Mesodermal cell (in vitro differentiated cells): Measurements from ENCODE around the gene EGF.

Experiments
- H3K27ac ChIP-seq: 2 replicates; pipeline ENCODE4 v1.7.0; 2013; ENCODE audit warnings: mild to moderate bottlenecking, low read depth, low read length, moderate library complexity; ENCODE audit not compliant: severe bottlenecking
- H3K36me3 ChIP-seq: 2 replicates; pipeline ENCODE4 v1.7.1; 2013; ENCODE audit warnings: mild to moderate bottlenecking, low read length, moderate library complexity; ENCODE audit not compliant: control insufficient read depth, insufficient read depth
- H3K4me1 ChIP-seq: one replicate; pipeline ENCODE4 v1.7.1; 2013; ENCODE audit warnings: mild to moderate bottlenecking, low read length; ENCODE audit not compliant: insufficient read depth, control insufficient read depth, poor library complexity, severe bottlenecking
- H3K4me3 ChIP-seq: 2 replicates; pipeline ENCODE4 v1.7.0; 2013; ENCODE audit warnings: low read length, control low read depth, mild to moderate bottlenecking; ENCODE audit not compliant: insufficient read depth, poor library complexity, severe bottlenecking; ENCODE audit errors: extremely low read depth
- H3K9me3 ChIP-seq: 2 replicates; pipeline ENCODE4 v1.7.1; 2013; ENCODE audit warnings: mild to moderate bottlenecking, low read length, moderate library complexity; ENCODE audit not compliant: control insufficient read depth
- WGBS, 2 experiments: methylation state at CpG; one replicate each; pipeline ENCODE4 v1.1.5; 2013; ENCODE audit warnings: missing lambda C conversion rate in 2 of 2; ENCODE audit not compliant: insufficient coverage in 2 of 2; 5-methylcytosine and 5-hydroxymethylcytosine counted together

EGF gene

DNA sequence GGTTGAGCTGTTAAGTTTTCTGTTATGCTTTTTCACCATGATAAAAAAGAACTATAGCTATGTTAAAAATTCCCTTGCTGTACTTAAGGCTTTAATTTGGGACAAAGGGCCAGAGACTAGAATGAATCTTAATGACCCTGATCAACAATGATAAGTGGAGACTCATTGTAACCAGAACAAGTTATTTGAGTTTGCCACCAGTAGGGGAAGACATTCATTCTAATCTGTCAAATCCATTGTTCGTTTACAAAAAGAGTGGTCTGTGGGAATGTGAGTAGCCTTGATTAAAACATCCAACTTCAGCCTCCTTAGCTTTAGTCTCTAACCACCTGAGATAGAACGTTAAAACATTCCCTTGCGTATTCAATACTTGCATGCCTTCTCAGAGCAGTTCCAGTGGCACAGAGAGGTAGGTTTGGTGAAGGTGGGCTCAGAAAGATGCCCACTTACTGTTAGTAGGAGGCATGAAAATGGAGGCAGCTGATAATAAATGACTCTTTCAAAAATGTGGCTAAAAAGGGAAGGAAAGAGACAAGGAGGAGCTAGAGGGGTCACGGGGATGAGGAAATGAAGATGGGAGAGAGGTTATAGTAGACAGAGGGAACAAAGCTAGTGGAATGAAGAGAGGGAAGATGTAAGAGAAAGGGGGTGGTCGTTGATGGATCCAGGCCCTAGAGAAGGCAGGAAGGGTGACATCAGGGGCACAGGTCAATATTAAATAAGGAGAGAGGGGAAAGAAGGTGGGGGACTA is 66.2 kb downstream of the EGF start:
- Histone ChIP-seq H3K9me3 (no peaks in the 10 kb centered on the region), H3K4me1 (peaks cover 31% of the 10 kb centered on the region), H3K27ac (no peak overlapping the region), H3K4me3 (no peak overlapping the region), H3K36me3 (no peaks in the 10 kb centered on the region)
- 82 to 95% methylated on average over 4 of the region's 5 CpGs for WGBS, 2 experiments

DNA sequence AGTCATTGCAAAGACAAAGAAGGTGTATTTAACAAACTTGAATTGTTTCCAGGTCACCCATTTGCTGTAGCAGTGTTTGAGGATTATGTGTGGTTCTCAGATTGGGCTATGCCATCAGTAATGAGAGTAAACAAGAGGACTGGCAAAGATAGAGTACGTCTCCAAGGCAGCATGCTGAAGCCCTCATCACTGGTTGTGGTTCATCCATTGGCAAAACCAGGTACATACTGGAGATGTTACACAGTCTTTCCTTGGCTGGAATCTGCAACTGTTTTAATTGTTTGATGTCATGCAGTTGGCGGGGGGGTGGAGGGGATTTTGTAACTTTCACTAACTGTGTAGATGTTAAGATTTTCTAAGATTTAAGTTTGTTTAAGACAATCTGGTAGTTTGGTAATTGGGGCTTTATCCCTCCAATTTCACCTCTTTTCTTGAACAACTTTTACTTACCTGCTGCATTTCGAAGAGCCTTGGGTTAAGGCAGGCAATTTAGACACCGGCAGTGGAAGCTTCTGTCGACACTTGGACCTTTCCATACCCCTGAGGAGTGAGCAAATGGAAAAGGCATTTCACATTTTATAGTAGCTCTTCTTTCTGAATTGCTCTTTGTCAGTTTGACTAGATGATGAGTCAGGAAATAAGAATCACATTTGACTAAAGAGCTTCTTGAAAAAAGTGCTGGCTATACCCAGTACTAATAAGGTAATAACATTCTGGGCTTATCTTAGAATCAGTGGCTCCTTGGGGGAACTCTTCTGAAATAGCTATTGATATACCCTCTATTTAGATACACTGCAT is 67.4 kb downstream of the EGF start:
- peak overlapping the region; percentile 70 for H3K27ac ChIP-seq
- WGBS, 2 experiments: 76 to 96% methylated on average over 2 of the region's 5 CpGs

DNA sequence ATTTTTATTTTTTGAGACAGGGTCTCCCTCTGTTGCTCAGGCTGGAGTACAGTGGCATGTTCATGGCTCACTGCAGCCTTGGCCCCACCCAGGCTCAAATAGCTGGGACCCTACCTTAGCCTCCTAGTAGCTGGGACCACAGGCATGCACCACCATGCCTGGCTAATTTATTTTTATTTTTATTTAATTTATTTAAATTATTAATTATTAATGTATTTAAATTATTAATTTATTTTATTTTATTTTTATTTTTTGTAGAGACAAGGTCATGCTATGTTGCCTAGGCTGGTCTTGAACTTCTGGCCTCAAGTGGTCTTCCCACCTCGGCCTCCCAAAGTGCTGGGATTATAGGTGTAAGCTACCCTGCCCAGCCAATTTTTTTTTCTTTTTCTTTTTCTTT is 69.3 kb downstream of the EGF start:
- H3K9me3 ChIP-seq: no peaks in the 10 kb centered on the region
- H3K4me1 ChIP-seq: peaks cover 31% of the 10 kb centered on the region
- 83% methylated on average over 1 of the region's 1 CpG; no CpG with 5 or more reads in 1 of the 2 experiments for WGBS, 2 experiments
- no peaks in the 10 kb centered on the region for H3K36me3 ChIP-seq
- H3K27ac ChIP-seq: no peak overlapping the region
- no peak overlapping the region for H3K4me3 ChIP-seq

More for the DNA sequence above, 67.4 kb downstream of the EGF start:
- Histone ChIP-seq H3K9me3 (no peaks in the 10 kb centered on the region), H3K36me3 (no peaks in the 10 kb centered on the region), H3K4me3 (no peak overlapping the region), H3K4me1 (peaks cover 31% of the 10 kb centered on the region)

DNA sequence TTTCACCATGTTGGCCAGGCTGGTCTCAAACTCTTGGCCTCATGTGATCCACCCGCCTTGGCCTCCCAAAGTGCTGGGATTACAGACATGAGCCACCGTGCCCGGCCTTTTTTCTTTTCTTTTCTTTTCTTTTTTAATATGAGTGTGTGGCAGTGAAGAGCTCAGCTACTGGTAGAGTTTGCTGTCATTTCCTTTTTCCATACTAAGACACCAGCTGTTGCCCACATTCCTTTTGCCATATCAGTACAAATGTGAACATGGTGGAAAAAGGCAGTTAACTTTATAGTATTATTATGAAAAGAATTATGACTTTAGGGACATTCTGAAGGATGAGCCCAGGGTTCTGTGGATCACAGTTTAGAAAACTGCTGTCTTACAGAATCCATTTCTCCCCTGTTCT is 69.8 kb downstream of the EGF start:
- Histone ChIP-seq H3K4me3 (no peak overlapping the region), H3K27ac (no peak overlapping the region), H3K4me1 (peaks cover 31% of the 10 kb centered on the region), H3K36me3 (no peaks in the 10 kb centered on the region), H3K9me3 (no peaks in the 10 kb centered on the region)
- 80 to 100% methylated on average over 1 of the region's 3 CpGs for WGBS, 2 experiments

DNA sequence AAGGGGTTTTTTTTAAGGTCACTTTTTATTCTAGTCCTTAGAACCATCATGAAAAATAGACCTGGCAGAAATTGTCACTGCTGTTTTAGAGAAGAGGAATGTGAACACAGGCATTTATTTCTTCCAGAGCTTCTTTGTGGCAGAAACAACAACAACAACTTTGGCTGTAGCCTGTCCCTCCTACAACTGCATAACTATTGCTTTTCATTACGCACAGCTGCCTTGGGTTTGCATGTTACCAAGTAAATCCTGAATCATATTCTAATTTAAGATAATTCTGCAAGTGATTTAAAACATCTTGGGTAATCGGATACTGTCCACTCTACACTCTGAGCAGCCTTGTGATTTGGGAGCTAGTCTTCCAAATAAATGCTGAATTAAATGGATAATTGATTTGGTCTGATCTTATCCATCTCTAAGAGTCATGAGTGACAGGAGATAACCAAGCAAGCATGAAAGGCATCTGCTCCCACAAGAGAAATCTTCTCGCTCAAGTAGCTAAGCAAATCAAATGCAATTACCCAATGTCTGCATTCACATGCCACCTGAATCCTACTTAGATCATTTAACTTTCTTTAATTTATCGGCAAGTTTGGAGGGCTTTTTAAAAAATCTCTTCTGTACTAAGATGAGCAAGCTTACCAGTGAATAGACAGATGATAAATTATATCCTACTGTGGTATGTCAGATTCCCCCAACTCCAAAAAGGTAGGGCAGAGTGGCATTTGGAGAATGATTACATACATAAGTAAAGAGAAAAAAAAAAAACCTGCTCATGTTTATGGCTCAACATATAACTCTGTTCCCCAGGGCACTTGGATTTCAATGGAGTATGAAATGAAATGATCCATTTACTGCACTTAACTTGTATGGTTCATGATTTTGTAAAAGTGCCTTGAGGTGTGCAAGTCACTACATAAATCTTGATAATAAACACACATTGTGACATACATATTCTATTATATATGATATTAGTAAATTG is 73.6 kb downstream of the EGF start:
- H3K27ac ChIP-seq: no peak overlapping the region
- no peaks in the 10 kb centered on the region for H3K9me3 ChIP-seq
- H3K4me3 ChIP-seq: no peak overlapping the region
- H3K4me1 ChIP-seq: peaks cover 1% of the 10 kb centered on the region
- 86 to 100% methylated on average over 1 of the region's 4 CpGs for WGBS, 2 experiments
- no peaks in the 10 kb centered on the region for H3K36me3 ChIP-seq

DNA sequence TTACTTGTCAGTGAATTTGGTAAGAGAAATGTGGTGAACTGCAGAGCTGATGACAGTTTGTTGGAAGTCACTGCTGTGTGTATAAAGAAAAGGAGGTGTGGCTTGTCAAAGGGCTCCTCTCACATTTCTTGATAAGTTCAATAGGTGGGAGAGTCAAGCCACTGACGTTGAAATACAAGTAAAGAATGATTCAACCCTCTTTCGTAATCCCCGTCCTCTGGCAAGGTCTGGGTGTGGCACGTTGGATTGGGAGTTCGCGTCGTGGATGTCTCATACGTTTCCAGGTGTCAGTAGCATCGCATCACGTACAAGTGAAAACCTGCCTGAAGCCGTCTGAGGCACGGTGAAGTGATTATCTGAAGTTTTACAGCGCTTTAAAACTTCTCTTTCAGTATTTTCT is 76.4 kb downstream of the EGF start:
- WGBS, 2 experiments: 95 to 98% methylated on average over 9 to 13 of the region's 13 CpGs
- no peak overlapping the region for H3K27ac ChIP-seq
- no peaks in the 10 kb centered on the region for H3K9me3 ChIP-seq
- no peaks in the 10 kb centered on the region for H3K4me1 ChIP-seq
- no peak overlapping the region for H3K4me3 ChIP-seq
- H3K36me3 ChIP-seq: no peaks in the 10 kb centered on the region

DNA sequence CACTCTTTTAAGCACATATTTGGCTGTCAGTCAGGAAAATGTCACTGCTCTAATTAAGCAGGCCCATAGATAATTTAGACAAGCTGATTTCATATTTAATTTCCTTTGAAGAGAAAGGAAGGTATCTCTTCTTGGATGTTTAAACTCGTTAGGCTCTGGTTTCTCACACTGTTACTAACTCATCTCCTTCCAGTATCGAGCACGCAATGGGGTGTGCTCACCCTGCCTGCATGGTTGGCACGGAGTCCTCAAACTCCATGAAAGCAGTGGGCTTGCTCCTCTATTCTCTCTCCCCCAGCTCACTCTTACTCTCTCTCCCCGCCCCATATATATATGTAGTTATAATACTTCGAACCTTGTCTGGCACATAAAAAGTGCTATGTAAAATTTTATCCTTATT is 76.9 kb downstream of the EGF start:
- Histone ChIP-seq H3K36me3 (no peaks in the 10 kb centered on the region), H3K9me3 (no peaks in the 10 kb centered on the region), H3K4me1 (no peaks in the 10 kb centered on the region), H3K27ac (no peak overlapping the region), H3K4me3 (no peak overlapping the region)
- WGBS, 2 experiments: 79% methylated on average over 3 of the region's 6 CpGs; no CpG with 5 or more reads in 1 of the 2 experiments

DNA sequence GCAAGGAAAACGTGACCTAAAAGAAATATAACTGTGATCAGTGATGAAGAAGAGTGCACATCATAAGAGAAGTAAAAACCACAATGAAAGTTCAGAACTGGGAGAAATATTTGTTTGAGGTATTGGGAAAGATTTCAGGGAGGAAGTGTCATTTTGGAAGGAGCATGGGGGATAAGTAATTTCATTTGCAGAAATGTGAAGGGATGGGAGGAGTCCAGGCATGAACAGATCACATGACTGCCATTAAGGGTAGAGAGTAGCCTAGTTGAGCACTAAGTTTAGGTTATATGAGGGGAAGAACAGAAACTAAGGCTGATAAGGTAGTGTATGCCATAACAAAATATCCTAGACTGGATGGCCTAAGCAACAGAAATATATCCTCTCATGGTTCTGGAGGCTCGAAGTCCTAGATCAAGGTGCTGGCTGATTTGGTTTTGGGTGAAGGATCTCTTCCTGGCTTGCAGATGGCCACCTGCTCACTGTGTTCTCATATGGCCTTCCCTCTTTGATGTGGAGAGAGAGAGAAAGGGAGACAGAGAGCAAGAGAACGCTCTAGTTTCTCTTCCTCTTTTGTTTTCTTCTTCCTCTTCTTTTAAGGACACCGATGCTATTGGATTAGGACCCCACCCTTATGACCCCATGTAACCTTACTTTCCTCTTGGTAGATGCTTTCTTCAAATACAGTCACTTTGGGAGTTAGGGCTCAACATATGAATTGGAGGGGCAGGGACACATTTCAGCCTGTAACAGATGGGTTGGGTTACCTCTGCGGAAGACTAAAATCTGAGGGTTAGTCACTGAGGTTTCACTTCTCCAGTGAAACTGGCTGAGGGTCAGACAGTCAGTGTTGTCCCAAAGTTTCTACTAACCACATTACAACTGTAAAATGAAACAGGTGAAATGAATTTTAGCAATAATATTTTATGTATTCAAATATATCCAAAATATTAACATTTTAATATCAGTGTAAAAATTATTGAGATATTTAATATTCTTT is 77.9 kb downstream of the EGF start:
- H3K27ac ChIP-seq: no peak overlapping the region
- 93 to 100% methylated on average over 1 to 2 of the region's 5 CpGs for WGBS, 2 experiments
- H3K4me3 ChIP-seq: no peak overlapping the region
- no peaks in the 10 kb centered on the region for H3K4me1 ChIP-seq
- no peaks in the 10 kb centered on the region for H3K36me3 ChIP-seq
- H3K9me3 ChIP-seq: no peaks in the 10 kb centered on the region

DNA sequence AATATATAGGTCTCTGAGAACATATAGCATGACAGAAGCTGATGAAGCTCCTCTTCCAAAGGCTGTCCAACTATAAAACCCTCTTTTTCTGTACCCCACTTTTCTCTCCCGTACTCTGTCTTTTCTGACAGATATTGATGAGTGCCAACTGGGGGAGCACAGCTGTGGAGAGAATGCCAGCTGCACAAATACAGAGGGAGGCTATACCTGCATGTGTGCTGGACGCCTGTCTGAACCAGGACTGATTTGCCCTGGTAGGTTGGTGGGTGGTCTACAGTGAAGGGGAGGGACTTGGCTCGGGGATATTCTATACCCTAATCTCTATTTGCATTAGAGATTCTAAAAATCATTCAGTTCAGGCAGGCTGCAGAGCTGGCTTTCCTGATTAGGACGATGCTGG is 80.4 kb downstream of the EGF start:
- Histone ChIP-seq H3K27ac (no peak overlapping the region), H3K4me1 (no peaks in the 10 kb centered on the region), H3K4me3 (no peak overlapping the region), H3K36me3 (no peaks in the 10 kb centered on the region), H3K9me3 (no peaks in the 10 kb centered on the region)
- WGBS, 2 experiments: no CpG with 5 or more reads among the region's 4 CpGs
